Mesendoderm (in vitro differentiated cells): ENCODE data around the gene GPX7. TPM values are rescaled to one million over a fixed set of nuclear protein-coding genes. Genes with fewer than 3 reads are reported as not detected.

Experiments
- DNase-seq: peaks from one replicate; pipeline ENCODE4 v3.0.0; 2013
- H2AK5ac ChIP-seq: 2 replicates; pipeline ENCODE4 v1.6.1; 2013; ENCODE audit warnings: low read length, inconsistent platforms
- H2BK120ac ChIP-seq: 2 replicates; pipeline ENCODE4 v1.6.1; 2013; ENCODE audit warnings: low read depth, mild to moderate bottlenecking, low read length, moderate library complexity, mixed read lengths
- H2BK15ac ChIP-seq: replicated peaks from 2 replicates; pipeline ENCODE4 v1.6.1; 2013; ENCODE audit warnings: low read depth, mild to moderate bottlenecking, moderate library complexity
- H2BK5ac ChIP-seq: 2 replicates; pipeline ENCODE4 v1.6.1; 2013; ENCODE audit warnings: low read length, inconsistent platforms
- H3K18ac ChIP-seq: 2 replicates; pipeline ENCODE4 v1.6.1; 2013; ENCODE audit warnings: mild to moderate bottlenecking, low read length, mixed read lengths
- H3K23ac ChIP-seq: one replicate; pipeline ENCODE4 v1.6.1; 2013; ENCODE audit warnings: low read length
- H3K27ac ChIP-seq: 2 replicates; pipeline ENCODE4 v1.5.1; 2013; ENCODE audit warnings: low read depth, mild to moderate bottlenecking, inconsistent platforms, low read length, moderate library complexity
- H3K27me3 ChIP-seq: 2 replicates; pipeline ENCODE4 v1.6.1; 2013; ENCODE audit warnings: low read length, control low read depth, mild to moderate bottlenecking, inconsistent platforms; ENCODE audit not compliant: insufficient read depth, poor library complexity
- H3K36me3 ChIP-seq: 2 replicates; pipeline ENCODE4 v1.6.1; 2013; ENCODE audit warnings: low read length, inconsistent platforms; ENCODE audit not compliant: control insufficient read depth, insufficient read depth
- H3K4ac ChIP-seq: one replicate; pipeline ENCODE4 v1.6.1; 2013; ENCODE audit warnings: low read depth, mild to moderate bottlenecking, low read length, moderate library complexity
- H3K4me1 ChIP-seq: 2 replicates; pipeline ENCODE4 v1.6.1; 2013; ENCODE audit warnings: low read depth, low read length, inconsistent platforms; ENCODE audit not compliant: control insufficient read depth
- H3K4me2 ChIP-seq: 2 replicates; pipeline ENCODE4 v1.6.1; 2013; ENCODE audit warnings: low read length
- H3K4me3 ChIP-seq: 2 replicates; pipeline ENCODE4 v1.5.1; 2013; ENCODE audit warnings: mild to moderate bottlenecking, low read length
- H3K56ac ChIP-seq: one replicate; pipeline ENCODE4 v1.6.1; 2013; ENCODE audit warnings: low read length
- H3K79me1 ChIP-seq: 2 replicates; pipeline ENCODE4 v1.6.1; 2013; ENCODE audit warnings: low read length, inconsistent platforms
- H3K79me2 ChIP-seq: 2 replicates; pipeline ENCODE4 v1.6.1; 2013; ENCODE audit warnings: mild to moderate bottlenecking, low read length; ENCODE audit not compliant: control insufficient read depth, insufficient read depth
- H3K9ac ChIP-seq: 2 replicates; pipeline ENCODE4 v1.6.1; 2013; ENCODE audit warnings: low read length, inconsistent platforms
- H4K5ac ChIP-seq: one replicate; pipeline ENCODE4 v1.6.1; 2013; ENCODE audit warnings: low read length
- H4K8ac ChIP-seq: one replicate; pipeline ENCODE4 v1.6.1; 2013; ENCODE audit warnings: low read depth, mild to moderate bottlenecking, control low read depth, low read length, moderate library complexity
- WGBS: extraction: QIAGEN DNeasy Blood & Tissue Kit; methylation state at CpG from one replicate; pipeline ENCODE4 v1.1.7; 2013; ENCODE audit warnings: low lambda C conversion rate, missing lambda C conversion rate; ENCODE audit not compliant: insufficient coverage; ENCODE audit errors: extremely low coverage; 5-methylcytosine and 5-hydroxymethylcytosine counted together
- polyA plus RNA-seq, 2 experiments: library from polyadenylated mRNA; stranded (reverse); fragments of 200-250 nt; gene quantifications; one replicate each; pipeline ENCODE4 v1.2.3, GENCODE V29; 2013

GPX7 gene
- polyA plus RNA-seq (2013, experiment 1 of 2), result 12.5 TPM
- polyA plus RNA-seq (2013, experiment 2 of 2), result 13.3 TPM

- Histone ChIP-seq H4K8ac (peak within 1 kb of the TSS; percentile 68), H3K56ac (peak within 1 kb of the TSS; percentile 97), H3K4me2 (peak within 1 kb of the TSS; percentile 84), H3K9ac (peak within 1 kb of the TSS; percentile 84), H2BK15ac (no peak within 1 kb of the TSS), H3K79me2 (no peaks in the 10 kb centered on the region), H2BK5ac (no peak within 1 kb of the TSS), H3K27me3 (no peaks in the 10 kb centered on the region), H3K18ac (peak within 1 kb of the TSS; percentile 75), H3K27ac (no peak within 1 kb of the TSS), H2BK120ac (peak within 1 kb of the TSS; percentile 32), H4K5ac (no peak within 1 kb of the TSS), H2AK5ac (peak within 1 kb of the TSS; percentile 37), H3K23ac (peak within 1 kb of the TSS; percentile 99), H3K79me1 (no peaks in the 10 kb centered on the region), H3K4ac (peak within 1 kb of the TSS; percentile 64), H3K4me3 (peak within 1 kb of the TSS; percentile 46), H3K4me1 (peaks cover 7% of the 10 kb centered on the region), H3K36me3 (no peaks in the 10 kb centered on the region)
- WGBS, result no CpG with 5 or more reads among the region's 97 CpGs
- DNase-seq, result peak; percentile 74
Measured at GRCh38 chr1:52601991-52602855, at the start of gene GPX7. Gene GPX7, plus strand, starts transcription at chr1:52602371. Its CDS starts 39 bp downstream, at chr1:52602410.

GRCh38 chr1:52552505-52553361, 49.4 kb upstream of the GPX7 start, which contains the start of gene TUT4:
Gene TUT4, minus strand, starts transcription at chr1:52553092. Its CDS starts 26,812 bp downstream, at chr1:52526280.
- no CpG with 5 or more reads among the region's 68 CpGs for WGBS
- Histone ChIP-seq H4K8ac (peak within 1 kb of the TSS; percentile 77), H3K4me3 (peak within 1 kb of the TSS; percentile 85), H2BK120ac (peak within 1 kb of the TSS; percentile 64), H3K23ac (peak within 1 kb of the TSS; percentile 85), H3K27me3 (no peaks in the 10 kb centered on the region), H2BK15ac (peak within 1 kb of the TSS; percentile 59), H2BK5ac (peak within 1 kb of the TSS; percentile 92), H2AK5ac (no peak within 1 kb of the TSS), H3K4ac (peak within 1 kb of the TSS; percentile 95), H3K18ac (peak within 1 kb of the TSS; percentile 95), H3K79me2 (peaks cover 20% of the 10 kb centered on the region), H3K79me1 (no peaks in the 10 kb centered on the region), H3K27ac (peak within 1 kb of the TSS; percentile 98), H4K5ac (no peak within 1 kb of the TSS), H3K9ac (peak within 1 kb of the TSS; percentile 95), H3K36me3 (no peaks in the 10 kb centered on the region), H3K56ac (peak within 1 kb of the TSS; percentile 95), H3K4me1 (peaks cover 10% of the 10 kb centered on the region), H3K4me2 (peak within 1 kb of the TSS; percentile 56)
- peak; percentile 98 for DNase-seq

GRCh38 chr1:52553362-52554266, 48.6 kb upstream of the GPX7 start:
- peak overlapping the region; percentile 91 for H2AK5ac ChIP-seq
- H2BK15ac ChIP-seq, result peak overlapping the region; percentile 59
- peak overlapping the region; percentile 98 for H3K27ac ChIP-seq
- H3K27me3 ChIP-seq, result no peaks in the 10 kb centered on the region
- peak overlapping the region; percentile 77 for H4K8ac ChIP-seq
- H2BK120ac ChIP-seq, result peak overlapping the region; percentile 64
- H3K79me2 ChIP-seq, result peaks cover 18% of the 10 kb centered on the region
- H3K4me3 ChIP-seq, result peak overlapping the region; percentile 74
- no peaks in the 10 kb centered on the region for H3K36me3 ChIP-seq
- H4K5ac ChIP-seq, result no peak overlapping the region
- H2BK5ac ChIP-seq, result peak overlapping the region; percentile 92
- H3K23ac ChIP-seq, result peak overlapping the region; percentile 85
- peaks cover 10% of the 10 kb centered on the region for H3K4me1 ChIP-seq
- peak overlapping the region; percentile 95 for H3K9ac ChIP-seq
- H3K56ac ChIP-seq, result peak overlapping the region; percentile 95
- H3K79me1 ChIP-seq, result no peaks in the 10 kb centered on the region
- H3K18ac ChIP-seq, result peak overlapping the region; percentile 95
- no CpG with 5 or more reads among the region's 66 CpGs for WGBS
- peak; percentile 90 for DNase-seq
- peak overlapping the region; percentile 95 for H3K4ac ChIP-seq
- H3K4me2 ChIP-seq, result peak overlapping the region; percentile 56

- H4K8ac ChIP-seq, result no peak overlapping the region
- H3K79me1 ChIP-seq, result no peaks in the 10 kb centered on the region
- no peak for DNase-seq
- H3K4me2 ChIP-seq, result peak overlapping the region; percentile 56
- no peak overlapping the region for H4K5ac ChIP-seq
- H3K4me1 ChIP-seq, result peaks cover 9% of the 10 kb centered on the region
- H3K4ac ChIP-seq, result peak overlapping the region; percentile 95
- H3K4me3 ChIP-seq, result peak overlapping the region; percentile 15
- H2BK5ac ChIP-seq, result peak overlapping the region; percentile 57
- peak overlapping the region; percentile 95 for H3K18ac ChIP-seq
- peak overlapping the region; percentile 91 for H2AK5ac ChIP-seq
- peaks cover 16% of the 10 kb centered on the region for H3K79me2 ChIP-seq
- H3K36me3 ChIP-seq, result no peaks in the 10 kb centered on the region
- no CpG with 5 or more reads among the region's 6 CpGs for WGBS
- H3K9ac ChIP-seq, result peak overlapping the region; percentile 95
- no peak overlapping the region for H3K23ac ChIP-seq
- H2BK120ac ChIP-seq, result peak overlapping the region; percentile 64
- H3K27ac ChIP-seq, result peak overlapping the region; percentile 98
- H3K56ac ChIP-seq, result peak overlapping the region; percentile 95
- H2BK15ac ChIP-seq, result peak overlapping the region; percentile 25
- H3K27me3 ChIP-seq, result no peaks in the 10 kb centered on the region
Measured at GRCh38 chr1:52554267-52554640, 47.9 kb upstream of the GPX7 start.

GRCh38 chr1:52554756-52555155, 47.4 kb upstream of the GPX7 start:
- peak; percentile 66 for DNase-seq
- H3K56ac ChIP-seq, result peak overlapping the region; percentile 37
- H3K79me1 ChIP-seq, result no peaks in the 10 kb centered on the region
- no CpG with 5 or more reads among the region's 3 CpGs for WGBS
- H3K79me2 ChIP-seq, result peaks cover 14% of the 10 kb centered on the region
- H2BK15ac ChIP-seq, result no peak overlapping the region
- H3K27ac ChIP-seq, result peak overlapping the region; percentile 33
- H3K4me1 ChIP-seq, result peaks cover 8% of the 10 kb centered on the region
- no peak overlapping the region for H3K23ac ChIP-seq
- H4K5ac ChIP-seq, result no peak overlapping the region
- H2AK5ac ChIP-seq, result no peak overlapping the region
- peak overlapping the region; percentile 95 for H3K9ac ChIP-seq
- no peaks in the 10 kb centered on the region for H3K27me3 ChIP-seq
- no peaks in the 10 kb centered on the region for H3K36me3 ChIP-seq
- peak overlapping the region; percentile 95 for H3K18ac ChIP-seq
- no peak overlapping the region for H2BK120ac ChIP-seq
- no peak overlapping the region for H4K8ac ChIP-seq
- H2BK5ac ChIP-seq, result no peak overlapping the region
- H3K4me3 ChIP-seq, result no peak overlapping the region
- H3K4me2 ChIP-seq, result no peak overlapping the region
- no peak overlapping the region for H3K4ac ChIP-seq
